ENCODE results near the gene PRRG1.
"Not testable (repeated sequence)": the region's sequence is repeated elsewhere in the genome, so short reads cannot be mapped to it uniquely, and the experiment has no call there.

Gene PRRG1

GRCh38 chrX:37462346-37462745 lies 113.2 kb downstream of the PRRG1 start:
- DNase-seq (ENCODE audit: low read depth), result no peak
- TF ChIP-seq, protein P1, sequence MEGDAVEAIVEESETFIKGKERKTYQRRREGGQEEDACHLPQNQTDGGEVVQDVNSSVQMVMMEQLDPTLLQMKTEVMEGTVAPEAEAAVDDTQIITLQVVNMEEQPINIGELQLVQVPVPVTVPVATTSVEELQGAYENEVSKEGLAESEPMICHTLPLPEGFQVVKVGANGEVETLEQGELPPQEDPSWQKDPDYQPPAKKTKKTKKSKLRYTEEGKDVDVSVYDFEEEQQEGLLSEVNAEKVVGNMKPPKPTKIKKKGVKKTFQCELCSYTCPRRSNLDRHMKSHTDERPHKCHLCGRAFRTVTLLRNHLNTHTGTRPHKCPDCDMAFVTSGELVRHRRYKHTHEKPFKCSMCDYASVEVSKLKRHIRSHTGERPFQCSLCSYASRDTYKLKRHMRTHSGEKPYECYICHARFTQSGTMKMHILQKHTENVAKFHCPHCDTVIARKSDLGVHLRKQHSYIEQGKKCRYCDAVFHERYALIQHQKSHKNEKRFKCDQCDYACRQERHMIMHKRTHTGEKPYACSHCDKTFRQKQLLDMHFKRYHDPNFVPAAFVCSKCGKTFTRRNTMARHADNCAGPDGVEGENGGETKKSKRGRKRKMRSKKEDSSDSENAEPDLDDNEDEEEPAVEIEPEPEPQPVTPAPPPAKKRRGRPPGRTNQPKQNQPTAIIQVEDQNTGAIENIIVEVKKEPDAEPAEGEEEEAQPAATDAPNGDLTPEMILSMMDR (conservative IDR thresholded peaks at IDR 0.05; ENCODE audit: low read depth, low read length), result no peak
- H3K4me3 ChIP-seq (ENCODE audit: low read depth, low read length), result no peak overlapping the region

GRCh38 chrX:37468124-37468739 lies 119.1 kb downstream of the PRRG1 start:
- no peak overlapping the region for H3K4me3 ChIP-seq (ENCODE audit: low read depth, low read length)
- DNase-seq (ENCODE audit: low read depth), result no peak
- TF ChIP-seq, protein P1 (conservative IDR thresholded peaks at IDR 0.05; ENCODE audit: low read depth, low read length), result no peak

DNA sequence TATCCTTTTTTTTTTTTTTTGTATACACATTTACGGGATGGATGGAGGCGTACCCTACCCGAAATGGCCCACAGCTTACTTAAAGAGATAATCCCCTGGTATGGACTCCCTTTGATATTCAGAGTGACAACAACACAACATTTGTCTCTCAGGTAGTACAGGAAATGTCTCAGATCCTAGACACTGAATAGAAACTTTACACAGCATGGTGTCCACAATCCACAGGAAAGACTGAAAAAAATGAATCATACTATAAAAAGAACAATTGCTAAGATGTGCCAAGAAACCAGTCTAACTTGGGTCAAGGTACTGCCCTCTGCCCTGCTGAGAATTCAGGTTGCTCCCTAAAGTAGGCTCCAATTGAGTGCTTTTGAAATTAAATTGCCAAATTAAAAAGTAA lies 121.5 kb downstream of the PRRG1 start:
- no peak for DNase-seq (ENCODE audit: low read depth)
- TF ChIP-seq, protein P1 (conservative IDR thresholded peaks at IDR 0.05; ENCODE audit: low read depth, low read length), result no peak
- no peak overlapping the region for H3K4me3 ChIP-seq (ENCODE audit: low read depth, low read length)

- TF ChIP-seq, protein P1 (conservative IDR thresholded peaks at IDR 0.05; ENCODE audit: low read depth, low read length), result no peak
- DNase-seq (ENCODE audit: low read depth), result no peak
- H3K4me3 ChIP-seq (ENCODE audit: low read depth, low read length), result no peak overlapping the region
Measured at GRCh38 chrX:37472836-37473235, 123.7 kb downstream of the PRRG1 start.

DNA sequence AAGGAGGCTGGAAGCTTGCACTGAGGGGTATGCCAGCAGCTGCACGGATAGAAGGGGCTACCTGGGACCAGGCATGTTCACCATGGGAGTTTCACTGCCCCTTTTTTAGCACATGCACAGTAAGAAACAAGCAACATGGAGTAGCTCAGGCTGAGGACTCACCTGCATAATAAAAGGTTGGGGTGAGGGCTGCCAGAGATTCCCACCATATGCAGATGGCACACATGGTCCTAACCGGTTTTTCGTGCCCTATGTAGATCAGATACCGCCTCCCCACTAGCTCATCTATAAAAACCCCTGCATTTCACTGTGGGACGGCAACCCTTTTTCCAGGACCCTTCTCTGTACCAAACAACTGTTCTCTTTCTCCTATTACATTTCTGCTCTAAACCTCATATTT lies 125.3 kb downstream of the PRRG1 start:
- no peak for DNase-seq (ENCODE audit: low read depth)
- no peak overlapping the region for H3K4me3 ChIP-seq (ENCODE audit: low read depth, low read length)
- TF ChIP-seq, protein P1 (conservative IDR thresholded peaks at IDR 0.05; ENCODE audit: low read depth, low read length), result no peak

DNA sequence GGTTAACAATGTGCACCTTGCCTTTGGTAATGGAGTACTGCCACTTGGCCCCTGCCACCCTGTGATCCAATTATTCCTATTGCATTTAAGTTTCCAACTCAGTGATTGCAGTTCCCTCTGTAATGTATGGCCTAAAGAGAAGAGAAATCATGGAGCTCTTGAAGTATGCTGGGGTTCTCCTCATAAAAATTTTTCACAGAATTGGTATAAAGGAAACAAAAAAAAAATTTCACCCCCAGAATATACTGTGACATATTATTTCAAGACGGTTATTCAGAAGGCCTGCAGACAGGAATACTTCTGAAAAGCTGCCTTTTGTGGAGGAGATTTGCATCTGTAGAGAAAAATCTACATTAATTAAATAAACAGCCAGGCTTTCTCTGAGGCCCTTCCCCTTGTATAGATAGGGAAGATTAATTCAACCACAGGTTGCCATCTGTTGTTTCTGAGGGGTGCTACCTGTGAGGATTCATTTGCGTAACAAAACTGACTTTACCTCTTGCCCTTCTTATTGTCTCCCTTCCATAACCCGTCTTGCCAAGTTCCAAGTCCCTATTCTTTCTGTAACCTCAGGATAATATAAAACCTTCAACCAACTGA lies 127.5 kb downstream of the PRRG1 start:
- DNase-seq (ENCODE audit: low read depth), result no peak
- TF ChIP-seq, protein P1 (conservative IDR thresholded peaks at IDR 0.05; ENCODE audit: low read depth, low read length), result no peak

GRCh38 chrX:37484335-37484734 lies 135.2 kb downstream of the PRRG1 start:
- H3K4me3 ChIP-seq (ENCODE audit: low read depth, low read length); DNase-seq (ENCODE audit: low read depth): not testable (repeated sequence)

More for the DNA sequence above, 127.5 kb downstream of the PRRG1 start:
- H3K4me3 ChIP-seq (ENCODE audit: low read depth, low read length), result no peak overlapping the region

Measured in choroid plexus epithelial cell (primary cell).